Endothelial cell of umbilical vein (primary cell): ENCODE measurements around the gene DHX30. TPM values are rescaled to one million over a fixed set of nuclear protein-coding genes. Genes with fewer than 3 reads are reported as not detected.

Experiments used
- BruUV-seq: library from RNA; stranded (reverse); fragments of 400-500 nt; replicated peaks from 2 replicates; lab custom pipeline; 2021; lab: Mats Ljungman, UMichigan
- CTCF ChIA-PET: fragments of 300-600, 350-600 bp; sonication (Branson Sonifier 250); formaldehyde crosslinking; loops from one replicate; lab custom pipeline; 2021; ENCODE audit warnings: antibody characterized with exemption, inconsistent platforms; lab: Charles Lee
- POLR2A ChIA-PET: fragments of 300-600, 350-600 bp; sonication (Branson Sonifier 250); formaldehyde crosslinking; loops from one replicate; lab custom pipeline; 2021; ENCODE audit warnings: antibody characterized with exemption, inconsistent platforms; lab: Charles Lee
- DNase-seq: peaks from one replicate; pipeline ENCODE4 v3.0.0-alpha.2; 2011; ENCODE audit warnings: low read depth, low spot score
- FAIRE-seq: peaks from 2 replicates; lab custom pipeline; 2011; peaks lifted over from hg19 to GRCh38; lab: Jason Lieb, UNC
- H2AFZ ChIP-seq: 2 replicates; pipeline ENCODE4 v1.6.0; 2012; ENCODE audit warnings: low read depth, low read length, control low read depth, inconsistent platforms
- H3K27ac ChIP-seq: 2 replicates; pipeline ENCODE4 v1.5.1; 2011; ENCODE audit warnings: low read depth, mild to moderate bottlenecking, control low read depth, low read length, moderate library complexity; ENCODE audit not compliant: insufficient read depth
- H3K27me3 ChIP-seq, 2 experiments: 2 replicates each; pipeline versions ENCODE4 v1.6.0 to v1.6.1; 2011; ENCODE audit warnings: low read length in 2 of 2, mixed read lengths in 1 of 2; ENCODE audit not compliant: control insufficient read depth in 2 of 2, insufficient read depth in 2 of 2
- H3K36me3 ChIP-seq, 2 experiments: 2 replicates in 1 of 2; 3 replicates in 1 of 2; pipeline ENCODE4 v1.5.1; 2011; ENCODE audit warnings: low read length in 2 of 2, mild to moderate bottlenecking in 1 of 2, moderate library complexity in 1 of 2; ENCODE audit not compliant: control insufficient read depth in 2 of 2, insufficient read depth in 2 of 2; ENCODE audit errors: extremely low read depth in 1 of 2
- H3K4me1 ChIP-seq: 3 replicates; pipeline ENCODE4 v1.5.1; 2011; ENCODE audit warnings: mild to moderate bottlenecking, low read length; ENCODE audit not compliant: control insufficient read depth, insufficient read depth; ENCODE audit errors: extremely low read depth
- H3K4me2 ChIP-seq: 2 replicates; pipeline ENCODE4 v1.6.1; 2011; ENCODE audit warnings: low read length, control low read depth, mixed read lengths; ENCODE audit not compliant: insufficient read depth
- H3K4me3 ChIP-seq, 3 experiments: fragments of 200-600 bp in 1 of 3; sonication (generic), shearing (Covaris generic) in 1 of 3; replicated peaks in 1 of 3; 2 replicates each; pipeline ENCODE4 v1.5.1; 2011 to 2016; ENCODE audit warnings: control low read depth in 3 of 3, low read length in 3 of 3, mild to moderate bottlenecking in 2 of 3, inconsistent platforms in 1 of 3, low read depth in 1 of 3, moderate library complexity in 1 of 3; ENCODE audit not compliant: insufficient read depth in 1 of 3
- H3K79me2 ChIP-seq: 2 replicates; pipeline ENCODE4 v1.6.0; 2012; ENCODE audit warnings: low read length, inconsistent platforms; ENCODE audit not compliant: control insufficient read depth, insufficient read depth
- H3K9ac ChIP-seq: replicated peaks from 2 replicates; pipeline ENCODE3; 2011; ENCODE audit warnings: low read length, control low read depth; ENCODE audit not compliant: insufficient read depth; ENCODE audit errors: extremely low read depth
- H3K9me1 ChIP-seq: replicated peaks from 3 replicates; pipeline ENCODE4 v1.6.0; 2011; ENCODE audit warnings: mild to moderate bottlenecking, low read length; ENCODE audit not compliant: control insufficient read depth, insufficient read depth; ENCODE audit errors: extremely low read depth
- H3K9me3 ChIP-seq: replicated peaks from 2 replicates; pipeline ENCODE4 v1.5.1; 2012; ENCODE audit warnings: low read length, inconsistent platforms; ENCODE audit not compliant: control insufficient read depth, insufficient read depth
- H4K20me1 ChIP-seq: replicated peaks from 2 replicates; pipeline ENCODE3; 2011; ENCODE audit warnings: mild to moderate bottlenecking, low read length; ENCODE audit not compliant: control insufficient read depth, insufficient read depth; ENCODE audit errors: extremely low read depth
- GATA2 ChIP-seq: IDR thresholded peaks from 2 replicates; pipeline ENCODE4 v1.7.0; 2011; ENCODE audit warnings: low read depth, mild to moderate bottlenecking, moderate library complexity, mixed read lengths, low read length; ENCODE audit not compliant: insufficient read length, insufficient read depth
- MYC ChIP-seq: IDR thresholded peaks from one replicate; pipeline ENCODE4 v1.6.1; 2011; ENCODE audit warnings: mild to moderate bottlenecking, low read depth, low read length
- POLR2A ChIP-seq: IDR thresholded peaks from 2 replicates; pipeline ENCODE4 v1.6.1; 2012; ENCODE audit warnings: low read depth, mild to moderate bottlenecking, control low read depth, low read length
- dilution Hi-C: fragments of 300-500 bp; cut with MboI; formaldehyde crosslinking; loops from one replicate; pipeline ENCODE4 v1.15.0; 2019; ENCODE audit warnings: low sequenced_read_pairs; ENCODE audit not compliant: extremely low pct_ligation_motif_present
- intact Hi-C: fragments of 100-400 bp; cut with micrococcal nuclease; formaldehyde crosslinking; loops from one replicate; pipeline ENCODE4 v1.10.0; 2022
- microRNA counts: library from miRNA; unstranded; fragments of <30 nt; microRNA quantifications from one replicate; lab custom pipeline; 2016
- microRNA-seq: library from miRNA; unstranded; fragments of <30 nt; microRNA quantifications from one replicate; pipeline ENCODE4 v1.2.0, GENCODE V29; 2021; ENCODE audit warnings: borderline number of aligned reads, borderline replicate concordance
- polyA plus RNA-seq, 4 experiments: library from polyadenylated mRNA; depleted of rRNA in 3 of 4; stranded (reverse) in 3 of 4; unstranded in 1 of 4; fragments of >200 nt; gene quantifications; 2 replicates each; pipeline versions ENCODE4 v1.2.1 to v1.2.3, GENCODE V29; 2011 to 2012; ENCODE audit warnings: missing spikeins in 1 of 4
- small RNA-seq: library from RNA; depleted of rRNA; stranded (forward); fragments of <200 nt; gene quantifications from one replicate; pipeline ENCODE3, GENCODE V24; 2012; ENCODE audit warnings: low replicate concordance, low read depth; ENCODE audit not compliant: insufficient read depth, insufficient read length
- total RNA-seq: library from RNA; stranded (reverse); gene quantifications from 2 replicates; pipeline ENCODE4 v1.2.3, GENCODE V29; 2021
- TF ChIP-seq, protein P1 (sequence below), 2 donors: IDR thresholded peaks; 1 replicate in 1 of 2; 2 replicates in 1 of 2; pipeline ENCODE4 v1.5.1; 2011; ENCODE audit warnings: low read length in 2 of 2, mild to moderate bottlenecking in 2 of 2, moderate library complexity in 2 of 2, control low read depth in 1 of 2, inconsistent platforms in 1 of 2, low read depth in 1 of 2; ENCODE audit not compliant: insufficient read depth in 1 of 2; ENCODE audit errors: extremely low read depth in 1 of 2

Gene DHX30
- total and polyA plus RNA-seq, 2 donors (not counting 3 experiments of a cell fraction or from before 2014, with no cell fraction given), result 79.0 to 86.9 TPM

DNA sequence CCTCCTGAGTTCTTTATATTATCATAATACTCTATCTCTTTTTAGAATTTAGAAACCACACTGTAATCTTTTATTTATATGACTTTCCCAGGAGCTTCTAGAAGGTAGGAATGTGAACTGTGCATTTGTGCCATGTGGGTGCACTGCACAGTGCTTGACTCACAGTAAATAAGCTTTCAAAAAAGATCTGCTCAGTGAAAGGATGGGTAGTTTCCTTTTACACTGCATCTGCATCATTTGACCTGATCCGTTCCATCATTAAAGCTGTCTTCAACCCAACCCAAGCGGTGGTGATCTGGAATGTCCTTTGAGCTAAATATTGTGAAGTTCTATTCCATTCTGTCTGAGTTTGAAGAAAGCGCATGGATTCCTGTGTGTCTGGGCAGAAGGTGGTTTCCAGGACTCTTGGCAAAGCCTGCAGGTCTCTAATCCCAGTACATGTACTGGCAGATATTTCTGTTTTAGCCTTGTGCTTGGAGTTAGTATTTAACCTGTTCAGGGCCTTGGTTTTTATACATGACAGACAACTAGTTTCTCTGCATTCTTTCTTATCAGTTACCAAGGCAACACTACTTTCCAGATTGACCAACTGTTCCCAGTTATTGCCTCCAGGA is 96.7 kb downstream of the DHX30 start:
- FAIRE-seq (no peak), DNase-seq (no peak)
- Histone ChIP-seq H3K27me3 (no peaks in the 10 kb centered on the region), H3K79me2 (no peaks in the 10 kb centered on the region), H3K9me1 (no peaks in the 10 kb centered on the region), H3K9me3 (no peaks in the 10 kb centered on the region), H3K27ac (no peak overlapping the region), H3K36me3 (peaks cover 0 to 3% of the 10 kb centered on the region in 2 experiments), H4K20me1 (peaks cover 3% of the 10 kb centered on the region), H3K9ac (no peak overlapping the region), H2AFZ (no peak overlapping the region), H3K4me3 (no peak overlapping the region), H3K4me1 (no peaks in the 10 kb centered on the region), H3K4me2 (no peak overlapping the region)
- BruUV-seq, result no TSS peak
- intact Hi-C loops, result no loop called here
- TF ChIP-seq MYC (no peak), POLR2A (no peak), GATA2 (no peak)
- TF ChIP-seq, protein P1, sequence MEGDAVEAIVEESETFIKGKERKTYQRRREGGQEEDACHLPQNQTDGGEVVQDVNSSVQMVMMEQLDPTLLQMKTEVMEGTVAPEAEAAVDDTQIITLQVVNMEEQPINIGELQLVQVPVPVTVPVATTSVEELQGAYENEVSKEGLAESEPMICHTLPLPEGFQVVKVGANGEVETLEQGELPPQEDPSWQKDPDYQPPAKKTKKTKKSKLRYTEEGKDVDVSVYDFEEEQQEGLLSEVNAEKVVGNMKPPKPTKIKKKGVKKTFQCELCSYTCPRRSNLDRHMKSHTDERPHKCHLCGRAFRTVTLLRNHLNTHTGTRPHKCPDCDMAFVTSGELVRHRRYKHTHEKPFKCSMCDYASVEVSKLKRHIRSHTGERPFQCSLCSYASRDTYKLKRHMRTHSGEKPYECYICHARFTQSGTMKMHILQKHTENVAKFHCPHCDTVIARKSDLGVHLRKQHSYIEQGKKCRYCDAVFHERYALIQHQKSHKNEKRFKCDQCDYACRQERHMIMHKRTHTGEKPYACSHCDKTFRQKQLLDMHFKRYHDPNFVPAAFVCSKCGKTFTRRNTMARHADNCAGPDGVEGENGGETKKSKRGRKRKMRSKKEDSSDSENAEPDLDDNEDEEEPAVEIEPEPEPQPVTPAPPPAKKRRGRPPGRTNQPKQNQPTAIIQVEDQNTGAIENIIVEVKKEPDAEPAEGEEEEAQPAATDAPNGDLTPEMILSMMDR (IDR thresholded peaks at IDR 0.05; ENCODE audit: extremely low read depth in 1 of 2, insufficient read depth in 1 of 2, low read depth in 1 of 2, low read length in 2 of 2), result no peak
- dilution Hi-C loops, result no loop called here
- POLR2A ChIA-PET, result no interaction called here
- CTCF ChIA-PET, result interaction anchor here (0.9 to 1.5 kb wide), 5 partner anchors 9 to 258 kb away, joined by 3 to 4 read pairs (median 3); no protein-coding TSS in a partner anchor

MicroRNAs encoded within 50 kb of the gene (microRNA counts, 767-probe panel; counts per million panel counts)
- 723 counts per million, percentile 96 among the panel's probes with 10 or more counts for microRNA hsa-miR-1226-3p (lab: Ali Mortazavi, UCI)

Small RNAs within 50 kb of the gene (microRNA-seq; reads per million reads assigned to microRNA genes)
- gene MIR1226, result 23.4 reads per million, percentile 37 among the genes with 10 or more reads in this experiment

Small RNAs within 50 kb of the gene (small RNA-seq; reads per million reads assigned to genes)
- gene MIR1226, result 2.8 reads per million, percentile 16 among the genes with 10 or more reads in this experiment
- gene RF02271, result not detected

Other genes starting within 250 kb of the DHX30 start
- gene CSPG5, start 224.3 kb upstream of the DHX30 start, total RNA-seq, result 0.55 and 0.65 TPM in 2 replicates
- 0.32 and 0.33 TPM in 2 replicates for gene CSPG5, start 224.3 kb upstream of the DHX30 start, polyA plus RNA-seq
- 123 and 138 TPM in 2 replicates for gene SMARCC1, start 21.2 kb upstream of the DHX30 start, total RNA-seq
- 23.0 and 24.0 TPM in 2 replicates for gene SMARCC1, start 21.2 kb upstream of the DHX30 start, polyA plus RNA-seq
- 277 and 290 TPM in 2 replicates for gene MAP4, start 213.3 kb downstream of the DHX30 start, total RNA-seq
- 112 and 121 TPM in 2 replicates for gene MAP4, start 213.3 kb downstream of the DHX30 start, polyA plus RNA-seq